Peyer's patch (tissue), 4 donors: ENCODE measurements around the gene SSH2.

Source experiments
- POLR2A ChIP-seq, 2 donors: fragments of 450-650 bp; IDR thresholded peaks; one replicate each; pipeline ENCODE4 v1.5.1; 2017; ENCODE audit warnings: antibody characterized with exemption in 2 of 2, mild to moderate bottlenecking in 2 of 2, moderate library complexity in 2 of 2
- TF ChIP-seq, protein P1 (sequence below), 6 experiments: fragments of 450-650 bp in 4 of 6; fragments of 200-600 bp in 2 of 6; sonication (generic) in 1 of 6; IDR thresholded peaks; one replicate each; pipeline ENCODE4 v1.5.1; 2017 to 2019; ENCODE audit warnings: antibody characterized with exemption in 6 of 6, mild to moderate bottlenecking in 3 of 6, moderate library complexity in 1 of 6

DNA sequence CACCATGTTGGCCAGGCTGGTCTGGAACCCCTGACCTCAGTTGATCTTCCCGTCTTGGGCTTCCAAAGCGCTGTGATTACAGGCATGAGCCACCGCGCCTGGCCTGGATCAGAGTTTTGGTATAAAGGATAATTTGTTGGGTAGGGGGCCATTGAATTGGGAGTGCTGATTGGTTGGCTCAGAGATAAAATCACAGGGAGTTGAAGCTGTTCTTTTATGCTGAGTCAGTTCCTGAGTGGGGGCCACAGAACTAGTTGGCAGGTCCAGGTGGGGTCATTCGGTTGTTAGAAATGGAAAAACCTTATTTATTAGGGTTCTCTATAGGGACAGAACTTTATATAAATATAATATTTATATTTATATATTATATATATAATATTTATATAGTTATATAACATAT is 147.1 kb downstream of the SSH2 start:
- TF ChIP-seq, protein P1, sequence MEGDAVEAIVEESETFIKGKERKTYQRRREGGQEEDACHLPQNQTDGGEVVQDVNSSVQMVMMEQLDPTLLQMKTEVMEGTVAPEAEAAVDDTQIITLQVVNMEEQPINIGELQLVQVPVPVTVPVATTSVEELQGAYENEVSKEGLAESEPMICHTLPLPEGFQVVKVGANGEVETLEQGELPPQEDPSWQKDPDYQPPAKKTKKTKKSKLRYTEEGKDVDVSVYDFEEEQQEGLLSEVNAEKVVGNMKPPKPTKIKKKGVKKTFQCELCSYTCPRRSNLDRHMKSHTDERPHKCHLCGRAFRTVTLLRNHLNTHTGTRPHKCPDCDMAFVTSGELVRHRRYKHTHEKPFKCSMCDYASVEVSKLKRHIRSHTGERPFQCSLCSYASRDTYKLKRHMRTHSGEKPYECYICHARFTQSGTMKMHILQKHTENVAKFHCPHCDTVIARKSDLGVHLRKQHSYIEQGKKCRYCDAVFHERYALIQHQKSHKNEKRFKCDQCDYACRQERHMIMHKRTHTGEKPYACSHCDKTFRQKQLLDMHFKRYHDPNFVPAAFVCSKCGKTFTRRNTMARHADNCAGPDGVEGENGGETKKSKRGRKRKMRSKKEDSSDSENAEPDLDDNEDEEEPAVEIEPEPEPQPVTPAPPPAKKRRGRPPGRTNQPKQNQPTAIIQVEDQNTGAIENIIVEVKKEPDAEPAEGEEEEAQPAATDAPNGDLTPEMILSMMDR (IDR thresholded peaks at IDR 0.05): no peak
- TF ChIP-seq POLR2A (IDR thresholded peaks at IDR 0.05): no peak
